ENCODE data around the gene RAB4B. TPM values are rescaled to one million over a fixed set of nuclear protein-coding genes. Genes with fewer than 3 reads are reported as not detected.
"Not testable (repeated sequence)": the region's sequence is repeated elsewhere in the genome, so short reads cannot be mapped to it uniquely, and the experiment has no call there.

Gene RAB4B, protein sequence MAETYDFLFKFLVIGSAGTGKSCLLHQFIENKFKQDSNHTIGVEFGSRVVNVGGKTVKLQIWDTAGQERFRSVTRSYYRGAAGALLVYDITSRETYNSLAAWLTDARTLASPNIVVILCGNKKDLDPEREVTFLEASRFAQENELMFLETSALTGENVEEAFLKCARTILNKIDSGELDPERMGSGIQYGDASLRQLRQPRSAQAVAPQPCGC
- 2.1 TPM for total RNA-seq

DNA sequence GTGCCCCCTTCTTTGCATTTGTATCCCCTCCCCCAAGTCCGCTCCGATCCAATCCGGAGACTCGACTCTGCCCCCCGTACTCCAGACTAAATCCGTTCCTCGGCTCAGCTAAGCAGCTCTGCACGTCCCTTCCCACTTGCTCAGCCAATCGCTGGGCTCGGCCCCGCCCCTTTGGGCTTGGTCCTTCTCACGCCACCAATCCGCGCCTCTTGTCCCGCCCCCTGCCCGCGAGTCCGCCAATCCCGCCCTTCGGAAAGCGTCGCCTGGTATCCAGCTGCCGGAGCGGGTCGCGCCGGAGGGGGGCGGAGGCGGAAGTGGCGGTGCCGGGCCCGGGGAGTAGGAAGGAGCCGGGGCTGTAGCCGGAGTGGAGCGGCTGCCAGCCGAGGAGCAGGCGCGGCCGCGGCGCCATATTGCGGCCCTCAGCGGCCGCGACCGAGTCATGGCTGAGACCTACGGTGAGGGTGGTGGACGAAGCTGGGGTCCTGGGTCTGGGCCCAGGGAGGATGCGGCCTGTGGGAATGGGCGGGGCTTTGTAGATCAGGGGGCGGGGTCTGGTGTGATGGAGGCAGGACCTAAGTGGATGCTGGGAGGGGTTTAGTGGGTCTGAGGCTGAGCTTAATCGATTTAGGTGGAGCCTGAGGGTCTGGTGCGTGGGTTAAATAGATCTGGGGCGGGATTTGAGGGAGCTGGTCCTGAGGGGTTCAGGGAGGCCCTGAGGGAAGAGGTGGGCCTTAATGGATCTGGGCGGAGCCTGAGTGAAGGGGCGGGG, at the start of gene RAB4B:
RAB4B (plus strand) TSS at position 311 of the 769 bp plus-strand sequence; CDS start at position 440, 129 bp downstream.
- H3K9me3 ChIP-seq (ENCODE audit: control insufficient read depth in 3 of 3, low read length in 3 of 3) = no peaks in the 10 kb centered on the region
- H3K27me3 ChIP-seq (ENCODE audit: control insufficient read depth in 3 of 3, insufficient read depth in 3 of 3, low read length in 3 of 3) = no peaks in the 10 kb centered on the region
- peak within 1 kb of the TSS; percentile 83 to 96 (median 87) for H3K4me3 ChIP-seq (ENCODE audit: low read length in 3 of 3)
- H3K4me1 ChIP-seq (ENCODE audit: control insufficient read depth in 3 of 3, insufficient read depth in 3 of 3, low read length in 3 of 3) = peaks cover 12 to 16% (median 14%) of the 10 kb centered on the region in 3 donors
- no peaks in the 10 kb centered on the region for H3K36me3 ChIP-seq (ENCODE audit: control insufficient read depth in 3 of 3, insufficient read depth in 3 of 3, low read length in 3 of 3)
- peak within 1 kb of the TSS; percentile 89 for H3K27ac ChIP-seq (ENCODE audit: low read depth, low read length)
- peak within 1 kb of the TSS; percentile 82 to 94 (median 90) for H3K9ac ChIP-seq (ENCODE audit: low read depth in 1 of 3, low read length in 3 of 3)

DNA sequence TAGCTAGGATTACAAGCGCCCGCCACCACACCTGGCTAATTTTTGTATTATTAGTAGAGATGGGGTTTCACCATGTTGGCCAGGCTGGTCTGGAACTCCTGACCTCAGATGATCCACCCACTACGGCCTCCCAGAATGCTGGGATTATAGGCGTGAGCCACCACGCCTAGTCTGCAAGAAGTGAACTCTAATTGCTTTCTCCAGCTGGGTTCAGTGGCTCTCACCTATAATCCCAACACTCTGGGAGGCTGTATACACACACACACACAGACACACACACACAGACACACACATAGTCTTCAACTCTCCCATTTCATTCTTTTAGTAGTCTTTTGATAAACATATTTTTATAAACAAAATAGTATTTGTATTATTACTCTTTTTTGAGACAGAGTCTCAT, 48.0 kb upstream of the RAB4B start:
- H3K4me3 ChIP-seq (ENCODE audit: low read length in 3 of 3); H3K27ac ChIP-seq (ENCODE audit: low read depth, low read length); H3K9ac ChIP-seq (ENCODE audit: low read depth in 1 of 3, low read length in 3 of 3); H3K9me3 ChIP-seq (ENCODE audit: control insufficient read depth in 3 of 3, low read length in 3 of 3); H3K4me1 ChIP-seq (ENCODE audit: control insufficient read depth in 3 of 3, insufficient read depth in 3 of 3, low read length in 3 of 3); H3K27me3 ChIP-seq (ENCODE audit: control insufficient read depth in 3 of 3, insufficient read depth in 3 of 3, low read length in 3 of 3): not testable (repeated sequence)
- peaks cover 53 to 65% (median 62%) of the 10 kb centered on the region in 3 donors for H3K36me3 ChIP-seq (ENCODE audit: control insufficient read depth in 3 of 3, insufficient read depth in 3 of 3, low read length in 3 of 3)

DNA sequence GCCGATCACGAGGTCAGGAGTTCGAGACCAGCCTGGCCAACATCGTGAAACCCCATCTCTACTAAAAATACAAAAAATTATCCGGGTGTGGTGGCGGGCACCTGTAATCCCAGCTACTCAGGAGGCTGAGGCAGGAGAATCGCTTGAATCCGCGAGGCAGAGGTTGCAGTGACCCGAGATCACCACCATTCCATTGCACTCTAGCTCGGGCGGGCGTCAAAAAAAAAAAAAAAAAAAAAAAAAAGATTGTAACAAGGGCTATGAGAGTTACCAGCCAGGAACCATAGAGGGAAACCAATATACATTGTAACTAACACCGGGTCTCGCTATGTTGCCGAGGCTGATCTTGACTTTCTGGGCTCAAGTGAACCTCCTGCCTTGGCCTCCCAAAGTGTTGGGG, 45.7 kb upstream of the RAB4B start:
- not testable (repeated sequence) for H3K4me1 ChIP-seq (ENCODE audit: control insufficient read depth in 3 of 3, insufficient read depth in 3 of 3, low read length in 3 of 3); H3K27me3 ChIP-seq (ENCODE audit: control insufficient read depth in 3 of 3, insufficient read depth in 3 of 3, low read length in 3 of 3); H3K9ac ChIP-seq (ENCODE audit: low read depth in 1 of 3, low read length in 3 of 3); H3K4me3 ChIP-seq (ENCODE audit: low read length in 3 of 3); H3K27ac ChIP-seq (ENCODE audit: low read depth, low read length); H3K9me3 ChIP-seq (ENCODE audit: control insufficient read depth in 3 of 3, low read length in 3 of 3)
- H3K36me3 ChIP-seq (ENCODE audit: control insufficient read depth in 3 of 3, insufficient read depth in 3 of 3, low read length in 3 of 3) = peaks cover 53 to 65% (median 62%) of the 10 kb centered on the region in 3 donors

DNA sequence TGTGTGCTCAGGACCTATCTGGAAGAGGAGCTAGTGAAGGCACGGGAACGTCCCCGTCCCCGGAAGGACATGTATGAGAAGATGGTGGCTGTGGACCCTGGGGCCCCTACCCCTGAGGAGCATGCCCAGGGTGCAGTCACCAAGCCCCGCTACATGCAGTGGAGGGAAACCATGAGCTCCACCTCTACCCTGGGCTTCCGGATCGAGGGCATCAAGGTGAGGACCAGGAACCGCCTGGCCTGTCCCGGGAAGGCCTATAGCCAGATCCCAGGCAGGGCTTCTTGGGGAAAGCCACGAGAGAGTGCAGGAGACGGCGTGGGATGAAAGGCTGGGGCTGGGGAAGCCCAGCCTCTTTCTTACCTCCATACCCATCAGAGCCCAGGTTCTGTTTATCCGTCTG, 44.9 kb upstream of the RAB4B start:
- Histone ChIP-seq H3K27me3 (ENCODE audit: control insufficient read depth in 3 of 3, insufficient read depth in 3 of 3, low read length in 3 of 3) (no peaks in the 10 kb centered on the region), H3K36me3 (ENCODE audit: control insufficient read depth in 3 of 3, insufficient read depth in 3 of 3, low read length in 3 of 3) (peaks cover 49 to 62% (median 60%) of the 10 kb centered on the region in 3 donors), H3K4me3 (ENCODE audit: low read length in 3 of 3) (no peak overlapping the region), H3K4me1 (ENCODE audit: control insufficient read depth in 3 of 3, insufficient read depth in 3 of 3, low read length in 3 of 3) (no peaks in the 10 kb centered on the region), H3K27ac (ENCODE audit: low read depth, low read length) (no peak overlapping the region), H3K9ac (ENCODE audit: low read depth in 1 of 3, low read length in 3 of 3) (no peak overlapping the region), H3K9me3 (ENCODE audit: control insufficient read depth in 3 of 3, low read length in 3 of 3) (no peaks in the 10 kb centered on the region)

DNA sequence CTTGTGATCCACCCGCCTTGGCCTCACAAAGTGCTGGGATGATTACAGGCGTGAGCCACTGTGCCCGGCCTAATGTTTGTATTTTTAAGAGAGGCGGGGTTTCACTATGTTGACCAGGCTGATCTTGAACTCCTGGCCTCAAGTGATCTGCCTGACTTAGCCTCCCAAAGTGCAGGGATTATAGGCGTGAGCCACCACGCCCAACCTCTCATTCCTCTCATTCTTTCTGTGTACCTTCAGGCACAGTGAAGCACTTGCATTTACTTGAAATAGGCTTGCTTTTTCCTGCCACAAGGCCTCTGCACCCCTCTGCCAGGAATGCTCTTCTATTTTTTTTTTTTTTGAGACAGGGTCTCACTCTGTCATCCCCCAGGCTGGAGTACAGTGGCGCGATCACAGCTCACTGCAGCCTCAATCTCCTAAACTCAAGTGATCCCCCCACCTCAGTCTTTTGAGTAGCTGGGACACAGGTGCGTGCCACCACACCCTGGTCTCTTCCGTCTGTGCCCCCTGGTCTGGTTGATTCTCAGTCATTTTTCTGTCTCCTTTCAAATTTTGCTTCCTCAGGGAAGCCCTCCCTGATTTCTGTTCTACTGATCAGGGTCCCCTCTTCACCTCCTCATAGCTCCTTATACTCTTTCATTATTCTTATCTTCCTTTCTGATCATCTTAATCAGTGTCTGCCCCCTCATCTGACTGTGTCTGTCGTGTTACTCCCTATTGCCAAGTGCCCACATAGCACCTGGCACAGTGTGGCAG, 42.9 kb upstream of the RAB4B start:
- Histone ChIP-seq H3K9ac (ENCODE audit: low read depth in 1 of 3, low read length in 3 of 3) (no peak overlapping the region), H3K36me3 (ENCODE audit: control insufficient read depth in 3 of 3, insufficient read depth in 3 of 3, low read length in 3 of 3) (peaks cover 53 to 72% (median 70%) of the 10 kb centered on the region in 3 donors), H3K27me3 (ENCODE audit: control insufficient read depth in 3 of 3, insufficient read depth in 3 of 3, low read length in 3 of 3) (no peaks in the 10 kb centered on the region), H3K4me3 (ENCODE audit: low read length in 3 of 3) (no peak overlapping the region), H3K27ac (ENCODE audit: low read depth, low read length) (no peak overlapping the region), H3K9me3 (ENCODE audit: control insufficient read depth in 3 of 3, low read length in 3 of 3) (no peaks in the 10 kb centered on the region), H3K4me1 (ENCODE audit: control insufficient read depth in 3 of 3, insufficient read depth in 3 of 3, low read length in 3 of 3) (peaks cover 7 to 12% (median 11%) of the 10 kb centered on the region in 3 donors)

DNA sequence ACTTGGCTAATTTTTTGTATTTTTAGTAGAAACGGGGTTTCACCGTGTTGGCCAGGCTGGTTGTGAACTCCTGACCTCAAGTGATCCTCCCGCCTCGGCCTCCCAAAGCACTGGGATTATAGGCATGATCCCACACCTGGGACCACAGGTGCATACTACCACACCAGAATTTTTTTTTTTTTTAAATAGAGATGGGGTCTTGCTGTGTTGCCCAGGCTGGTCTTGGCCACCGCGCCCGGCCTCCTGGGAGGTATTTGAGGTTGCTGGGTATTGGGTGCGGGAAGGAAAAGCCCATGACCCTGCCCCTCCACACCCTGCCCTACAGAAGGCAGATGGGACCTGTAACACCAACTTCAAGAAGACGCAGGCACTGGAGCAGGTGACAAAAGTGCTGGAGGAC, 41.4 kb upstream of the RAB4B start:
- Histone ChIP-seq H3K9me3 (ENCODE audit: control insufficient read depth in 3 of 3, low read length in 3 of 3) (no peaks in the 10 kb centered on the region), H3K27ac (ENCODE audit: low read depth, low read length) (no peak overlapping the region), H3K36me3 (ENCODE audit: control insufficient read depth in 3 of 3, insufficient read depth in 3 of 3, low read length in 3 of 3) (peaks cover 47 to 60% (median 58%) of the 10 kb centered on the region in 3 donors), H3K9ac (ENCODE audit: low read depth in 1 of 3, low read length in 3 of 3) (no peak overlapping the region), H3K4me1 (ENCODE audit: control insufficient read depth in 3 of 3, insufficient read depth in 3 of 3, low read length in 3 of 3) (peaks cover 18 to 25% (median 24%) of the 10 kb centered on the region in 3 donors), H3K4me3 (ENCODE audit: low read length in 3 of 3) (no peak overlapping the region), H3K27me3 (ENCODE audit: control insufficient read depth in 3 of 3, insufficient read depth in 3 of 3, low read length in 3 of 3) (no peaks in the 10 kb centered on the region)

DNA sequence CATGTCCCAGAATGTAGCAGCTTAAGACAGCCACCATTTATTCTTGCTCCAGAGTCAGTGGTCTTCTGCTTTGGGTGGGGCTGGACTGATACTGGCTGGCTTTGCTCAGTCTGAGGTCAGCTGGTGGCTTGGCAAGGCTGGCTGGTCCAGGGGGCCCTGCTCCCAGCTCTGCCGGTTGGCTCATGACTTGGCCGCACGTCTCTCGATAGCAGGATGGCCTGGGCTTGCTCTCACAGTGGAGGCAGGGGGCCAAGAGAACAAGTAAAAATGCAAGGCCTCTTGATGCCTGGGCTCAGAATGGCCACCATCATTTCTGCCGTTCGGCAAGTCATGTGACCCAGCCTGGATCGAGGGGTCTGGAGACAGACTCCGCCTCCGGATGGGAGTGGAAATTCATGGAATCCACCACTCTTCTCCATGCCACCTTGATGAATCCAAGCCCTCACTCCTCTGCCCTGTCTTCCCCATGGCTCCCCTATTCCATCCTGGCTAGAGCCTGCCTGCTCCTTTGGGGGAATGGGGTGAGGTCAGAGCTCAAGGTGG, 40.9 kb upstream of the RAB4B start:
- Histone ChIP-seq H3K4me1 (ENCODE audit: control insufficient read depth in 3 of 3, insufficient read depth in 3 of 3, low read length in 3 of 3) (peaks cover 19 to 25% (median 25%) of the 10 kb centered on the region in 3 donors), H3K4me3 (ENCODE audit: low read length in 3 of 3) (no peak overlapping the region), H3K9me3 (ENCODE audit: control insufficient read depth in 3 of 3, low read length in 3 of 3) (no peaks in the 10 kb centered on the region), H3K36me3 (ENCODE audit: control insufficient read depth in 3 of 3, insufficient read depth in 3 of 3, low read length in 3 of 3) (peaks cover 49 to 58% (median 56%) of the 10 kb centered on the region in 3 donors), H3K27me3 (ENCODE audit: control insufficient read depth in 3 of 3, insufficient read depth in 3 of 3, low read length in 3 of 3) (no peaks in the 10 kb centered on the region), H3K27ac (ENCODE audit: low read depth, low read length) (no peak overlapping the region), H3K9ac (ENCODE audit: low read depth in 1 of 3, low read length in 3 of 3) (peak overlapping the region in 1 of 3 donors; percentile 8)

DNA sequence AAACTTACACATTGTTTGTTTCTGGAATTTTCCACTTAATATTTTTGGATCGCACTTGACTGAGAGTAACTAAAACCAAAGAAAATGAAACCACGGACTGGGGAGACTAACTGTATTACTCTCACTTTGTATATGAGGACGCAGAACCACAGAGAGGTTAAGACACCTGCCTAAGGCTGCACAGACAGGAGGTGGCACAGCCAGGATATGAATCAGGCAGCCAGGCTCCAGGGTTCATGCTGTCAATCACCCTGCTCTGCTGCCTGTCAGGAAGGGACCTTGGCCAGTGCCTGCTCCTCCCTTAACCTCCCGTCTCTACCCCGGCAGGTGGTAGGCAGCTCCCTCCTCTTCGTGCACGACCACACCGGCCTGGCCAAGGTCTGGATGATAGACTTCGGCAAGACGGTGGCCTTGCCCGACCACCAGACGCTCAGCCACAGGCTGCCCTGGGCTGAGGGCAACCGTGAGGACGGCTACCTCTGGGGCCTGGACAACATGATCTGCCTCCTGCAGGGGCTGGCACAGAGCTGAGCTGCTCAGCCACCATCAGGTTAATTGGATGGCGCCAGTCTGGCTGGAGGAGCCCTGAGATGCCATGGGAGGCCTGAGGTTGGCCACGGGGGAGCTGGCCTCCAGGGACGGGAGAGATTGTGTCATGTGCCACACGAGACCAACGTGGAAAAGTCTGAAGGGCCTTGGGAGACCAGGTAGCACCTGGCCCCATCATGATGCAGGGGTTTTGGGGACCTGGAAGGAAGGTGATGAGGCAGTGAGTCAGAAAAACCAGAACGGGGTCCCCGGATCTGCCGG, 38.8 kb upstream of the RAB4B start:
- H3K27ac ChIP-seq (ENCODE audit: low read depth, low read length) = no peak overlapping the region
- H3K4me3 ChIP-seq (ENCODE audit: low read length in 3 of 3) = no peak overlapping the region
- H3K9ac ChIP-seq (ENCODE audit: low read depth in 1 of 3, low read length in 3 of 3) = peak overlapping the region in 2 of 3 donors; percentile 12 to 68
- H3K36me3 ChIP-seq (ENCODE audit: control insufficient read depth in 3 of 3, insufficient read depth in 3 of 3, low read length in 3 of 3) = peaks cover 39 to 46% (median 42%) of the 10 kb centered on the region in 3 donors
- peaks cover 20 to 25% (median 25%) of the 10 kb centered on the region in 3 donors for H3K4me1 ChIP-seq (ENCODE audit: control insufficient read depth in 3 of 3, insufficient read depth in 3 of 3, low read length in 3 of 3)
- H3K9me3 ChIP-seq (ENCODE audit: control insufficient read depth in 3 of 3, low read length in 3 of 3) = no peaks in the 10 kb centered on the region
- H3K27me3 ChIP-seq (ENCODE audit: control insufficient read depth in 3 of 3, insufficient read depth in 3 of 3, low read length in 3 of 3) = no peaks in the 10 kb centered on the region

All from skeletal muscle tissue (tissue), 4 donors.